GM19025 (cell line): ENCODE measurements around the gene TMEM53.
"Not testable (repeated sequence)": the region's sequence is repeated elsewhere in the genome, so short reads cannot be mapped to it uniquely, and the experiment has no call there.

Source experiments
- ATAC-seq: cut with Tn5 transposase; IDR thresholded peaks from one replicate; pipeline ENCODE4 v1.9.1; 2021; ENCODE audit warnings: mild to moderate bottlenecking, low read depth, moderate library complexity; ENCODE audit not compliant: unreplicated experiment

The TMEM53 gene

GRCh38 chr1:44699375-44699774 is 25.1 kb upstream of the TMEM53 start:
- ATAC-seq: not testable (repeated sequence)

DNA sequence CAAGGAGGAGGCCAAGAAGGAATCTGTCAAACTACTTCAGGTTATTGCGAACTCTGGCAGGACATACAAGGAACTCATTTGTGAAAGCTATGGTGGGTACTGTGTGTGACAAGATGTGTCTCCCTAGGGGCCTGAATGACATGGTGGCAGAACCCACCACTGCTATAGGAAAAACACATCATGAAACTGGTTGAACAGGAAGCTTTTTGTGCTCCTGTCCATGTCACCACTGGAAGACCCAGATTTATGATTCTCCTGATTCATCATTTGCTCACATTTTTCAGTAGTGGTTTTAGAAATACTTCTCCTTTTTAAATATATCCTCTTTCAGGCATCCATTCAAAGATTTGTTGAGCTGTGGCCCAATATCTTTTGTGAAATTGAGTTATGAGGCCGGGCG is 23.9 kb upstream of the TMEM53 start:
- no peak for ATAC-seq

GRCh38 chr1:44696789-44697345 is 22.6 kb upstream of the TMEM53 start:
- no peak for ATAC-seq

DNA sequence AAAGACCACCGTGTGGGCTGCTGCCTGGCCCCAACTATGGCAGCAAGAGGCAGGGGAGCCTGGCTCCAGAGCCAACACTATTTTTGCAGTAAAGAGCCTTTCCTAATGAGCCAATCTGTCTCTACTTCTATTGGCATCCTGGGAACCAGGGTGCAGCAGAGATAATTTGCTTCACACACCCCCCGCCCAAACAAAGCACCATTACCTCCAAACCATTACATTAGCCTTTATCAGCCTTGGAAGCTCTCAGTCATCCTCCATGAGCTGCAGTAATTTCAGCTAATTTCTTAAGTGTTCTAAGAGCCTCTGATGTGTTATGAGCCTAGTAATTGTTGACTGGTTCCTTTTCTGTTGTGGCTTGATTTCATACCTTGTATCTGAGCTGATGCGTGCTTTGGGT is 21.8 kb upstream of the TMEM53 start:
- ATAC-seq: no peak

GRCh38 chr1:44695671-44696070 is 21.4 kb upstream of the TMEM53 start:
- ATAC-seq: no peak

- ATAC-seq: no peak
Measured at GRCh38 chr1:44694863-44695478, 20.7 kb upstream of the TMEM53 start.

DNA sequence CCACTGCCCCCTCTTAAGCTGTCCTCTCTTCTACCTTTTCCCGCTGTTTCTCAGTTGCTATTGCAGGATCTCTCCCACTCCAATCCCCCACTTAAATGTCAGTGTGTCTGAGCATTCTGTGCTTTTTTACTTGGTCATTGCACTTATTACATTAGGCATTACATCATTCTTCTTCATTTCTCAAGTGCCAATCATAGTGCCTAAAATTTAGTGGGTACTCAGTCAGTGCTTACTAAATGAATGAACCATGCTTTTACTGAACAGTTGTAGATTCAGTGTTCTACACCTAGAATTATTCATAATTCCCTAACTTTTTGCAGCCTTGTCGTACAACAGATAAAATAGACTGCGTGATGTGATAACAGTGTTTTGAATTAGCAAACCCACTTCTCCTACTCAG is 19.6 kb upstream of the TMEM53 start:
- ATAC-seq: no peak

- no peak for ATAC-seq
Measured at GRCh38 chr1:44693159-44693558, 18.9 kb upstream of the TMEM53 start.

GRCh38 chr1:44689447-44689765 is 15.1 kb upstream of the TMEM53 start:
- no peak for ATAC-seq

DNA sequence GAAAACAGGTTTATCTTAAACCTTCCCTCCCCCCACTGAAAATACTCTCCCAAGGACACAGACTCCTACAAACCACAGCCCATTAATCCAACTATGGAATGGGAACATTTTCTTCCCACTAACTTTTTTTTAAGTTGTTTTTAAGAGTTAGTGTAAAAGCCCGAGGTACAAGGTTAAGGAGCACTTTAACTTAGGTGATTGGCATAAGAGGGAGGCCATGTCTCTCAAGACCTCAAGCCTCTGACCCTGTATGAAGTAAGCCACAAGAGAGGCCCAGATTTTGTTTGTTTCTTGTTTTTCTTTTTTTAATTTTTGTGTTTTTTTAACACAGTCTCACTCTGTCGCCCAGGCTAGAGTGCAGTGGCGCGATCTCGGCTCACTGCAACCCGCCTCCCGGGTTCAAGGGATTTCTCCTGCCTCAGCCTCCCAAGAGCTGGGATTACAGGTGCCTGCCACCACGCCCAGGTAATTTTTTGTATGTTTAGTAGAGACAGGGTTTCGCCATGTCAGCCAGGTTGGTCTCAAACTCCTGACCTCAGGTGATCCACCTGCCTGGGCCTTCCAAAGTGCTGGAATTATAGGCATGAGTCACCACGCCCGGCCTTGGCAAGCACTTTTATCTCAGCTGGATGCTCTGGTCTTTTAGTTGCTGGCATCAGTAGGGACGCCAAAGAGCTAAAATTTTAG is 14.6 kb upstream of the TMEM53 start:
- no peak for ATAC-seq

DNA sequence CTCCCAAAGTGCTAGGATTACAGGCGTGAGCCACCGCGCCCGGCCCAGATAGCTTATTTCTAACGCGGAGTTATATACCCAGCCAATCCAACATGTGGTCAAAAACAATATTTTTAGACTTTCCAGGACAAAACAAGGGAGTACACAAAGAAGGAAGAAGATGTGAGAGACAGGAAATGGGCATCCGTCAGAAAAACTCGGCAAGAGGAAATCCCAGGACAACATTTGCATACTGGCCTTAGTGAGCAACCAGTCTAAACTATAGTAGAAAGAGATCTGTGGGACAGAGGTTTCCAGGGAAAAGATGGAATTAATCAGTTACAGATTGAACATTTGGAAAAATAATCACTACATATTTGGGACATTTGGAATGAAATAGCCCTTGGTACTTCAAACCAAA is 11.6 kb upstream of the TMEM53 start:
- no peak for ATAC-seq

DNA sequence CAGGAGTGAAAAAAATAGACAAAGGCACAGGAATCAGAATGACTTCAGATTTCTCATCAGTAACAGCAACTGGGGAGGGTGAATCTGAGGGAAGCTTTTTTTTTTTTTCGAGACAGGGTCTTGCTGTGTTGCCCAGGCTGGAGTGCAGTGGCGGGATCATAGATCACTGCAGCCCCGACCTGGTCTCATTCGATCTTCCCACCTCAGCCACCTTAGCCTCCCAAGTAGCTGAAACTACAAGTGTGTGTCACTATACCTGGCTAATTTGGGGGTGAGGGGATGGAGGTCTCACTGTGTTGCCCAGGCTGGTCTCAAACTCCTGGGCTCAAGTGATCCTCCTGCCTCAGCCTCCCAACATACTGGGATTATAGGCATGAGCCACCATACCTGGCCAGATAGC is 10.9 kb upstream of the TMEM53 start:
- ATAC-seq: no peak

DNA sequence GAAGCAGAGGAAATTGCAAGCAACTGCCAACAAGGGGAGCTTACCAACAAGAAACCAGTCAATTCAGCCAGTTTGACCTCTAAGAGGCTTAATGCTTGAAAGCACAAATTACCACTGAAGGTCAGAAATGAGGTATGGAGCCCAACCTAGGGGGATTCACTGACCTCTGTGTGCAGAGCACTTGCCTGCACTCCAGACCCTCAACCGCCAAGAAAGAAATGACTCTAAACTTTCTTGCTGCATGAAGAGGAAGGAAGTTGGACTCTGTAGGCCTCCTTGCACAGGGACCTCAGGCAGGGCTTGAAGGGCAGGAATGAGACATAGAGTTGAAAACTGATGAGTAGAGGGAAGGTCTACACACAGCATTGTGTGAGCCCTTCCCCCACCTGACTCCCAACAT is 10.2 kb upstream of the TMEM53 start:
- peak; percentile 67 for ATAC-seq

GRCh38 chr1:44682883-44683265 is 8.6 kb upstream of the TMEM53 start:
- no peak for ATAC-seq

GRCh38 chr1:44681905-44682882 is 7.9 kb upstream of the TMEM53 start:
- no peak for ATAC-seq

DNA sequence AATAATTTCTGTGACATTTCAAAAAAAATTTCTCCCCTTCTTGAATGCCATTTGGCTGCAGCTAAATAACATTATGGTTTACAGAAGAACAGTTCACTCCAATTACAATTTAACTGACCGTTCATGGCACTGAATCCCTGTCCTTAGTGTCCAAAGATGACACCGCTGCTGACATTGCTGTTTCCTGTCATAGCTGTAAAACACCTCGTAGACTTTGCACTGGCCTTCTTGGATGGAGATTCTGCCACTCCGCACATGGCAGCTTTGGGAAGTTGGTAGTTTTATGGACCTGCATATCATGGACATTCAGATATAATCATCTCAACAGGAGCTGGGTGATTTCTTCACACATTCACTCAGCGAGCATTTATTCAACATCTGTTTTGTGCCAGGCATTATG is 5.2 kb upstream of the TMEM53 start:
- no peak for ATAC-seq

GRCh38 chr1:44678626-44679025 is 4.3 kb upstream of the TMEM53 start:
- ATAC-seq: no peak

- no peak for ATAC-seq
Measured at GRCh38 chr1:44678120-44678519, 3.8 kb upstream of the TMEM53 start.

GRCh38 chr1:44677201-44677766 is 3.0 kb upstream of the TMEM53 start:
- no peak for ATAC-seq

GRCh38 chr1:44676484-44677200 is 2.4 kb upstream of the TMEM53 start:
- no peak for ATAC-seq
